Epithelial cell of proximal tubule (primary cell): ENCODE data around the gene RPL37. TPM values are rescaled to one million over a fixed set of nuclear protein-coding genes. Genes with fewer than 3 reads are reported as not detected.
A peak's percentile ranks its signal among the peaks of the same experiment; 100 is the strongest.
"Not testable (repeated sequence)": the region's sequence is repeated elsewhere in the genome, so short reads cannot be mapped to it uniquely, and the experiment has no call there.

ENCODE experiments used
- DNase-seq: peaks from one replicate; pipeline ENCODE4 v3.0.0-alpha.2; 2011; ENCODE audit warnings: low read depth
- H3K4me3 ChIP-seq: 2 replicates; pipeline ENCODE4 v1.5.1; 2011; ENCODE audit warnings: low read depth, mild to moderate bottlenecking, low read length
- total RNA-seq: library from RNA; depleted of rRNA; stranded (reverse); fragments of >200 nt; gene quantifications from 2 replicates; pipeline ENCODE4 v1.2.3, GENCODE V29; 2015
- TF ChIP-seq, protein P1 (sequence below): conservative IDR thresholded peaks from 2 replicates; pipeline ENCODE4 v1.5.1; 2012; ENCODE audit warnings: low read depth, mild to moderate bottlenecking, low read length

The RPL37 gene
- total RNA-seq, 1 donor from 2014 or later: 301 TPM

DNA sequence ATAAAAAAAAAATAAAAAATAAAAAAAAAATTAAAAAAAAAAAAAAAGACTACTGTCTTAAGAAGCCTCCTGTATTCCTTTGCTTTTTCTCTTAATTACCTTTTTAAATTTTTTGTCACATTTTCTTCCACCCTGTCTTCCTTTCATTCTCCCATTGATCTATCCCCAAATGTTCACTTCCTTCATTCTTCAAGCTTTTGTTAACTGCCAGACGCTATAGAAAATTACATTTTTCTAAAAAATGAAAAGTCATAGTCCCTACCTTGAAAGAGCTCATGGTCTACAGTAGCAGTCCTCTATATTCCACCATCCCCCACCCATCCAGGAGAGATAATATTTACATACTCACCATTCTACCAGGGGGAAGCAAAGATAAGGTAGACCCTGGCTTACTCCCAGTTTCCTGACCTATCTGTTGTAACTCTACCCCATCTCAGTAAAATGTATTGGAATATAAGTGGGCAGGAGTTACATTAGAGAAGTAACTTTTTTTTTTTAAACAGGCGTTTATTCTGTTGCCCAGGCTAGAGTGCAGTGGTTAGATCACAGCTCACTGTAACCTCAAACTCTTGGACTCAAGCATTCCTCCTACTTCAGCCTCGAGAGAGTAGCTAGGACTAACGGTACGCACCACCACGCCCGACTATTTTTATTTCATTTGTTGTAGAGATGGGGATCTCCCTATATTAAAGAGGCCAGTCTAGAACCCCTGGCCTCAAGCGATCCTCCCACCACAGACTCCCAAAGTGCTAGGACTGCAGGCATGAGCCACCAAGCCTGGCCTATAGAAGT, 33.1 kb downstream of the RPL37 start:
- DNase-seq: no peak
- TF ChIP-seq, protein P1, sequence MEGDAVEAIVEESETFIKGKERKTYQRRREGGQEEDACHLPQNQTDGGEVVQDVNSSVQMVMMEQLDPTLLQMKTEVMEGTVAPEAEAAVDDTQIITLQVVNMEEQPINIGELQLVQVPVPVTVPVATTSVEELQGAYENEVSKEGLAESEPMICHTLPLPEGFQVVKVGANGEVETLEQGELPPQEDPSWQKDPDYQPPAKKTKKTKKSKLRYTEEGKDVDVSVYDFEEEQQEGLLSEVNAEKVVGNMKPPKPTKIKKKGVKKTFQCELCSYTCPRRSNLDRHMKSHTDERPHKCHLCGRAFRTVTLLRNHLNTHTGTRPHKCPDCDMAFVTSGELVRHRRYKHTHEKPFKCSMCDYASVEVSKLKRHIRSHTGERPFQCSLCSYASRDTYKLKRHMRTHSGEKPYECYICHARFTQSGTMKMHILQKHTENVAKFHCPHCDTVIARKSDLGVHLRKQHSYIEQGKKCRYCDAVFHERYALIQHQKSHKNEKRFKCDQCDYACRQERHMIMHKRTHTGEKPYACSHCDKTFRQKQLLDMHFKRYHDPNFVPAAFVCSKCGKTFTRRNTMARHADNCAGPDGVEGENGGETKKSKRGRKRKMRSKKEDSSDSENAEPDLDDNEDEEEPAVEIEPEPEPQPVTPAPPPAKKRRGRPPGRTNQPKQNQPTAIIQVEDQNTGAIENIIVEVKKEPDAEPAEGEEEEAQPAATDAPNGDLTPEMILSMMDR: no peak
- H3K4me3 ChIP-seq: no peak overlapping the region

DNA sequence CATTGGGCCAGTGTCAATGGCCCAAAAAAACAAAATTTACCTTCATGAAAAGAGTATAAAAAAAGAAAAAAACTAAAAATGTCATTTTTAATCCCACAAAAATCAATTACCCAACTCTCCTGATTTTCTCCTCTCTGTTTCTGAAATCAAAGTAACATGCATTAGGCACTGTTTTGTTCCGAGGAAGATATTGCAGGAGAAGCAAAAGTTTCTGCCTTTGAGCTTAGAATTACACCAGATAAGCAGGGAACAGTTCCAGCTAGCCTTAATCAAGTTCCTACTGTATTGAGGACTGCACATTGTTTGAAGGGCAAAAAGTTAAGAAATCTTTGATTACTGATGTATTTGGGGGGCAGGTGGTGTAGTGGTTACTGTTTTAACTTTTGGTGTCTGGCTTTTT, 35.8 kb downstream of the RPL37 start:
- TF ChIP-seq, protein P1: no peak
- peak overlapping the region; percentile 94 for H3K4me3 ChIP-seq
- no peak for DNase-seq

DNA sequence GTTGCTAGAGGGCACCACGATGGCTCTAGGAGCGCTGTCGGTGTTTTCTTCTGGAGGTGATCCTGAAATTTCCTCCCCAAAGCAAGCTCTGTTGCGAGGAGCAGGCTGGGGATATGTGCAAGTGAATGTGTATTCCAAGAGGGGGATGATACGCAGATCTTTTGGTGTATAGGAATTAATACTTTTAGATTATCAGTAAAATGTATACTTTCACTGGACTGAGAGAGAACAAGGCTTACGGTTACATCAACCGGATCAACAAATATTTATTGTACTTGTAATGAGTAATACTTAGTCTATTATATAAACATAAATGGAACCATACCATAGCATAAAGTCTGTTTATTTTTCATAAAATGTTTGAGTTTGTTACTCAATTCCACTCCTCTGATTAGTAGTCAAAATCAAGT, 36.2 kb downstream of the RPL37 start:
- TF ChIP-seq, protein P1: no peak
- peak overlapping the region; percentile 94 for H3K4me3 ChIP-seq
- DNase-seq: no peak

DNA sequence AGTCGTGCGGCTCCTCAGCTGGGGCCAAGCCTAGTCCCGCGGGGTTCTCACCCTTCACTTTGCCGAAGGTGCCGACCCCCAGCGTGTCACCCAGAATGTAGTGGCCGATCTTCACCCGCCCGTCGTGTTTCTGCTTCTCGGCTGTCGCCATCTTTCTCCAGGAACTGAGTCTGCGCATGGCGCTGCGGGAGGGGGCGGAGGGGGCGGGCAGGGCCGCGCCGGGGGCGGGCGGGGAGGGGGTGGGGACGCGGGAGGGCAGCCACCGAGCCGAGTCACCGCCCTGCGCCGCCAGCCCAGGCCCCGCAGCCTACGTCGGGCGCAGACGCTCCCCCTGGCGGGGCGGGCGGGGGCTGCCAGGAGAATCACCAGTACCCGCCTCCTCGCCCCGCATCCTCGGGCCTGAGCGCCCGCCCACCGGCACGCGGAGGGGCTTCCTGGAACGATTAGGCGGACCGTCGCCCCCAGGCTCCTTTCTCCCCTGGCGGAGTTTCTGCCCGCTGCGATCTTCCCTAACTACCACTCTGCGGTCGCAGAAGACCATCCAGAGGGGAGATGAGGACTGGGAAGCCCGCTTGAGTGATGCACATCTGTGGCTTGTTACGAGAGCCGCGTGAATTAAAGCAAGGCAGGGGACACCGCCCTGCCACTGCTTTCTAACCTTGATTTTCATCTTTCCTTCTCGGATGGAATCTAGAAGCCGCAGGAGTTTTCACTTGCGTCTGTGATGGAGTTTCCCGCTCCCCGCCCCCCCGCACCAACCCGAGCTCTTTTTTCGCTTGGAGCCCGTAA, 36.8 kb downstream of the RPL37 start, which contains the start of gene PRKAA1:
PRKAA1 (minus strand) TSS at position 363 of the 789 bp plus-strand sequence; CDS start at position 178, 185 bp downstream.
- TF ChIP-seq, protein P1: peak; percentile 33
- DNase-seq: no peak
- peak within 1 kb of the TSS; percentile 94 for H3K4me3 ChIP-seq

DNA sequence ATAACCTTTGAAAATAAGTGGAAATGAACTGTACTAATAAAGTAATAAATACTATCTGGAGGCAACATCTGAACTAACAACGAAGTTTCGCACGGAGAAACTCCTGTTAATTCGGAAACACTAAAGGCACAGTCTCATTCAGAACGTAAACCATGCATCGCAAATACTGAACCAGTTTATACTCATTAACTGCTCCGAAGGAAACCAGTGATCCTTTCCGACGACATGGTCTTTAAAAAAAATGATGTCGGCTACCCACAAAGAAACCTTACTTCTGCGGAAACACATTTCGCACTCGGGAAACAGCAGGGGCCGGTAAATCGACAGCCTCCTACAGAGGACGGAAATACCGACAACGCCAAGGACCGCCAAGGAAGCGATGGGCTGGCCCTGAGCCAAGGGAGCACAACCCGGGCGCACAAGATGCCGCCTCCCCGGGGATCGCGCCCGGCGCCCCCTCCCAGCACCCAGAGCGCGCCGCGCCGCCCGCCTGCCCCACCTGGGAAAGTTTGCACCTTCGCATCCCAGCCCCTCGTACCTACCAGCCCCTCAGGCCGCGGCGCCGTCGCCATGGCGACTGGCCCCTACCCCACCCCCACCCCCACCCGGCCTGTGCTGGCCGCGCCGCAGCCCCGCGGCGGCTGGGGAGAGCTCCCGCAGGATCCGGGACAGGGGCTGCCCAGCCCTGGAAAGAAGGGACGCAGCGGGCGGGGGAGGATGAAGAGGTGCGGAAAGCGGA, 37.6 kb downstream of the RPL37 start:
- peak overlapping the region; percentile 94 for H3K4me3 ChIP-seq
- TF ChIP-seq, protein P1: no peak
- DNase-seq: no peak

DNA sequence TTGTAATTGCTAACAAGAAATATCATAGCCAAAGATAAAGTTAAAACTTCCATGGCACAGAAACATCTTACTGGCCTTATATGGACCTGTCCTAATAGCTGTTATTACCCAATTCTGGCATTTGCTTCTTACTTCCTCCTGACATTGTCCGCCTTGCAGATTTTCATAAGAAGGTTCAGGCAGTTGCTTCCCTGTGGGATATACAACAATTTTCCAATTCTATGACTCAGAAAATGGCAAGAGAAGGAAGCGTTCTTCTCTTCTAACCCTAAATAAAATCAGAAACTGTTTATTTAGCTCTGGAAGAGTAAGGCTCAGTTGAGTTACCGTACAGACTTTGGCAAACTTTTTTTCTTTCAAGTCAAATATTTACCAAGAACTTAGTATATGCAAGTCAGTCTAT, 38.5 kb downstream of the RPL37 start:
- TF ChIP-seq, protein P1: no peak

DNA sequence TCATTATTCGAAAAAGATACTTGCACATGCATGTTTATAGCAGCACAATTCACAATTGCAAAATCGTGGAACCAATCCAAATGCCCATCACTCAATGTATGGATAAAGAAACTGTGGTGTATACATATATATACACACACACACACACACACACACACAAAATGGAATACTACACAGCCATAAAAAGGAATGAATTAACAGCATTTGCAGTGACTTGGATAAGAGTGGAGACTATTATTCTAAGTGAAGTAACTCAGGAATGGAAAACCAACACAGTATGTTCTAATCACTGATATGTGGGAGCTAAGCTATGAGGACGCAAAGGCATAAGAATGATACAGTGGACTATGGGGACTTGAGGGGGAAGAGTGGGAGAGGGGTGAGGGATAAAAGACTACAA, 40.1 kb downstream of the RPL37 start:
- DNase-seq, H3K4me3 ChIP-seq: not testable (repeated sequence)

More for the DNA sequence above, 38.5 kb downstream of the RPL37 start:
- DNase-seq: no peak
- H3K4me3 ChIP-seq: peak overlapping the region; percentile 94

DNA sequence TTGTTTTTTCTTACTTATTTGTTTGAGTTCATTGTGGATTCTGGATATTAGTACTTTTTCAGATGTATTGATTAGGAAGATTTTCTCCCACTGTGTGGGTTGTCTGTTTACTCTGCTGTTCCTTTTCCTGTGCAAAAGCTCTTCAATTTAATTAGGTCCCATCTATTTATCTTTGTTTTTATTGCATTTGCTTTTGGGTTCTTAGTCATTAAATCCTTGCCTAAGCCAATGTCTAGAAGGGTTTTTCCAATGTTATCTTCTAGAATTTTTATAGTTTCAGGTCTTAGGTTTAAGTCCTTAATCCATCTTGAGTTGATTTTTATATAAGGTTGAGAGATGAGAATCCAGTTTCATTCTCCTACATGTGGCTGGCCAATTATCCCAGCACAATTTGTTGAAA, 40.7 kb downstream of the RPL37 start:
- DNase-seq, H3K4me3 ChIP-seq: not testable (repeated sequence)

DNA sequence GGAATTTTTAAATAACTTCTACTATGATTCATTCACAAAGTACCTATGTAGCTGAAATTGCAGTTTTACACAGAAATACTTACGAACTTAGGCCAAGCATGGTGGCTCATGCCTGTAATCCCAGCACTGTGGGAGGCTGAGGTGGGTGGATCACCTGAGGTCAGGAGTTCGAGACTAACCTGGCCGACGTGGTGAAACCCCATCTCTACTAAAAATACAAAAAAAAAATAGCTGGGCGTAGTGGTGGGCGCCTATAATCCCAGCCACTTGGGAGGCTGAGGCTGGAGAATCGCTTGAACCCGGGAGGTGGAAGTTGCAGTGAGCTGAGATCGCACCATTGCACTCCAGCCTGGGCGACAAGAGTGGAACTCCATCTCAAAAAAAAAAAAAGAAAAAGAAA, 42.3 kb downstream of the RPL37 start:
- H3K4me3 ChIP-seq, DNase-seq: not testable (repeated sequence)
